HEK293 (cell line): ENCODE data around the gene CDH22.

Experiments
- CTCF ChIA-PET: fragments of 350-600 bp; formaldehyde crosslinking; extraction: SDS; loops from one replicate; lab custom pipeline; 2021; ENCODE audit warnings: antibody characterized with exemption; lab: Yijun Ruan, JAX
- POLR2A ChIA-PET: fragments of 300-600 bp; formaldehyde crosslinking; extraction: SDS; loops from one replicate; lab custom pipeline; 2020; ENCODE audit warnings: antibody characterized with exemption, inconsistent platforms; lab: Yijun Ruan, JAX
- H3K27ac ChIP-seq: fragments of 200-500 bp; sonication (Bioruptor generic); 2 replicates; pipeline ENCODE4 v1.5.1; 2014; ENCODE audit warnings: low read depth, low read length, control low read depth, inconsistent platforms; ENCODE audit errors: extremely low read depth
- H3K36me3 ChIP-seq, 2 experiments: fragments of 200-500 bp in 1 of 2; sonication (Bioruptor generic) in 1 of 2; 1 replicate in 1 of 2; 2 replicates in 1 of 2; pipeline ENCODE4 v1.5.1; 2014 to 2017; ENCODE audit warnings: inconsistent platforms in 2 of 2, low read length in 2 of 2; ENCODE audit not compliant: control insufficient read depth in 2 of 2, insufficient read depth in 1 of 2
- H3K4me1 ChIP-seq: fragments of 200-500 bp; sonication (Bioruptor generic); 2 replicates; pipeline ENCODE4 v1.5.1; 2014; ENCODE audit warnings: mild to moderate bottlenecking, low read length, inconsistent platforms; ENCODE audit not compliant: control insufficient read depth, insufficient read depth
- H3K4me3 ChIP-seq: 2 replicates; pipeline ENCODE4 v1.5.1; 2011; ENCODE audit warnings: low read depth, mild to moderate bottlenecking, control low read depth, low read length, moderate library complexity
- H3K9me3 ChIP-seq: fragments of 200-500 bp; sonication (Bioruptor generic); 2 replicates; pipeline ENCODE4 v1.5.1; 2014; ENCODE audit warnings: low read depth, low read length, inconsistent platforms; ENCODE audit not compliant: control insufficient read depth, insufficient read depth
- ATF2 ChIP-seq: fragments of 450-650 bp; formaldehyde crosslinking; IDR thresholded peaks from 2 replicates; pipeline ENCODE4 v1.5.1; 2016; ENCODE audit warnings: missing biosample characterization, missing genetic modification characterization, low read depth
- EGR2 ChIP-seq: fragments of 450-650 bp; formaldehyde crosslinking; IDR thresholded peaks from 2 replicates; pipeline ENCODE4 v1.5.1; 2016; ENCODE audit warnings: low read depth, missing biosample characterization, missing genetic modification characterization
- GFI1B ChIP-seq: fragments of 450-650 bp; formaldehyde crosslinking; IDR thresholded peaks from 2 replicates; pipeline ENCODE4 v1.5.1; 2016; ENCODE audit warnings: missing biosample characterization, missing genetic modification characterization
- KLF9 ChIP-seq: fragments of 450-650 bp; formaldehyde crosslinking; IDR thresholded peaks from 2 replicates; pipeline ENCODE4 v1.5.1; 2016; ENCODE audit warnings: missing biosample characterization, missing genetic modification characterization, low read depth
- MYNN ChIP-seq: fragments of 450-650 bp; formaldehyde crosslinking; IDR thresholded peaks from 2 replicates; pipeline ENCODE4 v1.5.1; 2016; ENCODE audit warnings: missing biosample characterization, missing genetic modification characterization, borderline replicate concordance
- OSR2 ChIP-seq: fragments of 450-650 bp; formaldehyde crosslinking; IDR thresholded peaks from 2 replicates; pipeline ENCODE4 v1.5.1; 2016; ENCODE audit warnings: missing biosample characterization, missing genetic modification characterization
- PRDM4 ChIP-seq: fragments of 450-650 bp; formaldehyde crosslinking; IDR thresholded peaks from 2 replicates; pipeline ENCODE4 v1.5.1; 2017; ENCODE audit warnings: missing biosample characterization, missing genetic modification characterization
- SP2 ChIP-seq: fragments of 450-650 bp; formaldehyde crosslinking; IDR thresholded peaks from 2 replicates; pipeline ENCODE4 v1.5.1; 2016; ENCODE audit warnings: missing biosample characterization, missing genetic modification characterization
- TSHZ1 ChIP-seq: fragments of 450-650 bp; formaldehyde crosslinking; IDR thresholded peaks from 2 replicates; pipeline ENCODE4 v1.5.1; 2016; ENCODE audit warnings: missing biosample characterization, missing genetic modification characterization, borderline replicate concordance
- ZBTB48 ChIP-seq: fragments of 450-650 bp; formaldehyde crosslinking; IDR thresholded peaks from 2 replicates; pipeline ENCODE4 v1.5.1; 2016; ENCODE audit warnings: missing biosample characterization, missing genetic modification characterization
- ZFHX2 ChIP-seq: fragments of 450-650 bp; formaldehyde crosslinking; conservative IDR thresholded peaks from 2 replicates; pipeline ENCODE4 v1.5.1; 2016; ENCODE audit warnings: missing biosample characterization, missing genetic modification characterization
- ZNF148 ChIP-seq: fragments of 450-650 bp; formaldehyde crosslinking; IDR thresholded peaks from 2 replicates; pipeline ENCODE4 v1.5.0; 2017; ENCODE audit warnings: missing biosample characterization, missing genetic modification characterization, borderline replicate concordance
- ZNF155 ChIP-seq: fragments of 450-650 bp; formaldehyde crosslinking; IDR thresholded peaks from 2 replicates; pipeline ENCODE4 v1.5.1; 2016; ENCODE audit warnings: missing biosample characterization, missing genetic modification characterization
- ZNF37A ChIP-seq: fragments of 450-650 bp; IDR thresholded peaks from 2 replicates; pipeline ENCODE4 v1.5.1; 2018; ENCODE audit warnings: missing biosample characterization, missing genetic modification characterization
- ZNF394 ChIP-seq: fragments of 450-650 bp; formaldehyde crosslinking; IDR thresholded peaks from 2 replicates; pipeline ENCODE4 v1.5.1; 2016; ENCODE audit warnings: missing biosample characterization, missing genetic modification characterization, mild to moderate bottlenecking, moderate library complexity, borderline replicate concordance
- ZNF549 ChIP-seq: fragments of 450-650 bp; IDR thresholded peaks from 2 replicates; pipeline ENCODE4 v1.5.1; 2018; ENCODE audit warnings: missing biosample characterization, missing genetic modification characterization, mild to moderate bottlenecking, inconsistent platforms, moderate library complexity
- ZNF555 ChIP-seq: fragments of 450-650 bp; formaldehyde crosslinking; conservative IDR thresholded peaks from 2 replicates; pipeline ENCODE4 v1.5.1; 2017; ENCODE audit warnings: missing biosample characterization, mild to moderate bottlenecking, missing genetic modification characterization, inconsistent platforms
- ZNF768 ChIP-seq: fragments of 450-650 bp; formaldehyde crosslinking; IDR thresholded peaks from 2 replicates; pipeline ENCODE4 v1.5.1; 2018; ENCODE audit warnings: missing biosample characterization, mild to moderate bottlenecking, missing genetic modification characterization
- ZNF843 ChIP-seq: fragments of 450-650 bp; formaldehyde crosslinking; IDR thresholded peaks from 2 replicates; pipeline ENCODE4 v1.5.1; 2016; ENCODE audit warnings: missing biosample characterization, missing genetic modification characterization
- ZSCAN23 ChIP-seq: fragments of 450-650 bp; formaldehyde crosslinking; IDR thresholded peaks from 2 replicates; pipeline ENCODE4 v1.5.1; 2016; ENCODE audit warnings: missing biosample characterization, missing genetic modification characterization

Gene CDH22

GRCh38 chr20:46212252-46212651, 96.0 kb downstream of the CDH22 start:
- Histone ChIP-seq H3K4me3 (no peak overlapping the region), H3K36me3 (no peaks in the 10 kb centered on the region), H3K27ac (no peak overlapping the region), H3K4me1 (no peaks in the 10 kb centered on the region; the same call in 1 of the 2 replicates), H3K9me3 (no peaks in the 10 kb centered on the region)
- ChIA-PET POLR2A (no interaction called here), CTCF (interaction anchor here (0.5 to 2.0 kb wide), 5 partner anchors 12 to 224 kb away, joined by 3 to 7 read pairs (median 3); no protein-coding TSS in a partner anchor)
- TF ChIP-seq ZNF549, result no peak
- TF ChIP-seq PRDM4 (tag by site-specific recombination), result no peak
- TF ChIP-seq ZSCAN23, result no peak
- no peak for TF ChIP-seq ZNF148
- TF ChIP-seq TSHZ1 (tag by site-specific recombination), result no peak
- no peak for TF ChIP-seq ZNF843 (tag by site-specific recombination)
- TF ChIP-seq ATF2 (tag by site-specific recombination), result no peak
- no peak for TF ChIP-seq ZNF37A
- no peak for TF ChIP-seq SP2 (tag by site-specific recombination)
- no peak for TF ChIP-seq ZNF768
- no peak for TF ChIP-seq ZNF555 (tag by site-specific recombination)
- no peak for TF ChIP-seq GFI1B
- no peak for TF ChIP-seq MYNN (tag by site-specific recombination)
- no peak for TF ChIP-seq ZBTB48 (tag by site-specific recombination)
- no peak for TF ChIP-seq OSR2 (tag by site-specific recombination)
- no peak for TF ChIP-seq ZNF394

GRCh38 chr20:46211331-46211722, 97.0 kb downstream of the CDH22 start:
- no peak overlapping the region for H3K27ac ChIP-seq
- H3K4me3 ChIP-seq, result no peak overlapping the region
- ChIA-PET POLR2A (no interaction called here), CTCF (interaction anchor here (0.6 to 2.0 kb wide), 5 partner anchors 11 to 197 kb away, joined by 3 to 7 read pairs (median 3); no protein-coding TSS in a partner anchor)
- no peaks in the 10 kb centered on the region for H3K36me3 ChIP-seq
- TF ChIP-seq ZFHX2 (0 out of 2 replicates have a peak, but pooled peaks have one; percentile 16), EGR2 (tag by site-specific recombination) (peak; percentile 32; the same call in 1 of the 2 replicates), KLF9 (tag by site-specific recombination) (no peak), ZNF155 (tag by site-specific recombination) (no peak)
- H3K9me3 ChIP-seq, result no peaks in the 10 kb centered on the region
- H3K4me1 ChIP-seq, result no peaks in the 10 kb centered on the region; the same call in 1 of the 2 replicates
